Neuron (in vitro differentiated cells): Measurements from ENCODE around the gene PCSK6.
"Not testable (repeated sequence)": the region's sequence is repeated elsewhere in the genome, so short reads cannot be mapped to it uniquely, and the experiment has no call there.

Experiments
- H2AFZ ChIP-seq: one replicate; pipeline ENCODE4 v1.6.1; 2013; ENCODE audit warnings: low read depth, mild to moderate bottlenecking, inconsistent platforms, low read length, moderate library complexity
- H3K27me3 ChIP-seq: one replicate; pipeline ENCODE4 v1.6.1; 2013; ENCODE audit warnings: low read length; ENCODE audit not compliant: insufficient read depth
- H3K36me3 ChIP-seq: one replicate; pipeline ENCODE4 v1.6.1; 2013; ENCODE audit warnings: low read length; ENCODE audit not compliant: insufficient read depth
- H3K4me1 ChIP-seq: one replicate; pipeline ENCODE4 v1.6.1; 2013; ENCODE audit warnings: low read length; ENCODE audit not compliant: insufficient read depth
- H3K4me3 ChIP-seq: 2 replicates; pipeline ENCODE4 v1.5.1; 2013; ENCODE audit warnings: mild to moderate bottlenecking, low read length, moderate library complexity
- H3K9me3 ChIP-seq: one replicate; pipeline ENCODE4 v1.6.1; 2013; ENCODE audit warnings: low read length

Gene PCSK6

DNA sequence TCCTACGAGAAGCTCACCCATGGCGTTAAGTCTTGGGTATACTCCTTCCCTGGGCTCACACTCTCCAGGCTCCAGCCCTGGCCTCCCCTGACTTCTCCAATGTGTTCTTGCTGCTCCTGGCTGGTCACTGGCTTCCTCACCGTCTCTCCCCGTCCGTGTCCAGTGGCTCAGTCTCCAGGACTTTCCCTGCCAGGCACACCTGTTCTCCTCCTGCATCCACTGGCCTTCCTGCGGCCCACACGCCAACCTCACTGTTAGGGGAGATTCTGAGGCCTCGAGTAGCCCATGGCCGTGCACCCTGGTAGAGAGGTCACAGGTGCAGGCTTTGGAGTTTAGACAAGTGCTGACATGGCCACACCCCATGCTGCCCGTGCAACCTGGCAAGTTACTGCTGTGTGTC, 102.5 kb downstream of the PCSK6 start:
- H3K27me3 ChIP-seq: no peaks in the 10 kb centered on the region
- H3K4me1 ChIP-seq: no peaks in the 10 kb centered on the region
- no peaks in the 10 kb centered on the region for H3K36me3 ChIP-seq
- no peaks in the 10 kb centered on the region for H3K9me3 ChIP-seq
- no peak overlapping the region for H3K4me3 ChIP-seq
- H2AFZ ChIP-seq: no peak overlapping the region

DNA sequence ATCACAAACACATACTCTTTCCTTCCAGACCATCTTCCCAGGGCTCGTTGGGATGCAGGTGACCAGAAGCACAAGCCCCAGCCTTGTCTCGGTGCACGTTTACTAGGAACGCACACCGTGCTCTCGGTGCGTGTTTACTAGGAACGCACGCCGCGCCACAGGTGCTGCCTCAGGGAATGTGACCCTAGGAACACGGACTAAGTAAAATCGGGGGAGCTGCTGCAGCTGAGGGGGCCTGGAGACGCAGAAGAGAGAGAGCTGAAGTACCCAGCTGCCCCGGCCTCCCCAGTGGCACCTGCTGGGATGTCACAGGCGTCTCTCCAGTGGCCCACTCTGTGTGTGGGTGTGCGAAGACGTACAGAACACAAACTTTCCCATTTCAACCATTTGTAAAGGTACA, 103.5 kb downstream of the PCSK6 start:
- H3K27me3 ChIP-seq: no peaks in the 10 kb centered on the region
- no peak overlapping the region for H2AFZ ChIP-seq
- no peak overlapping the region for H3K4me3 ChIP-seq
- H3K9me3 ChIP-seq: no peaks in the 10 kb centered on the region
- H3K4me1 ChIP-seq: no peaks in the 10 kb centered on the region
- H3K36me3 ChIP-seq: no peaks in the 10 kb centered on the region

DNA sequence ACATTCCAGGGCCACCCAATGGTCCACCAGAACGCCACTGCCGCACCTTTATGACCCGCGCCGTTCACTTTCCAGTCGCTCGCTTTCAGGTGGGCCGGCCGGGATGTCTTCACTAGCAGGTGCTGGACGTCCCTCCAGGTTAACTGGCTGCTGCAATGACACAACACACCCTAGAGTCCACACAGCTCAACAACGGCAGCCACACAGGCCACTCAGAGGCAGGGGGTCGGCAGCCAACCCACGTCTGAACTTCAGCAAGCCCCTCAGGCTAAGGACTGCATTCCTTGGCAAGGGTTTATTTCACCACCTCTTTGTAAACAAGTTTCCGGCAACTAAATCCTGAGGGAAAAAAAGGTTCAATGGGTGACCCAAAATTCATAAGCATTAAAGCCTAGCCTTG, 105.2 kb downstream of the PCSK6 start:
- Histone ChIP-seq H3K9me3 (no peaks in the 10 kb centered on the region), H3K4me1 (no peaks in the 10 kb centered on the region), H2AFZ (no peak overlapping the region), H3K27me3 (no peaks in the 10 kb centered on the region), H3K36me3 (no peaks in the 10 kb centered on the region), H3K4me3 (no peak overlapping the region)

DNA sequence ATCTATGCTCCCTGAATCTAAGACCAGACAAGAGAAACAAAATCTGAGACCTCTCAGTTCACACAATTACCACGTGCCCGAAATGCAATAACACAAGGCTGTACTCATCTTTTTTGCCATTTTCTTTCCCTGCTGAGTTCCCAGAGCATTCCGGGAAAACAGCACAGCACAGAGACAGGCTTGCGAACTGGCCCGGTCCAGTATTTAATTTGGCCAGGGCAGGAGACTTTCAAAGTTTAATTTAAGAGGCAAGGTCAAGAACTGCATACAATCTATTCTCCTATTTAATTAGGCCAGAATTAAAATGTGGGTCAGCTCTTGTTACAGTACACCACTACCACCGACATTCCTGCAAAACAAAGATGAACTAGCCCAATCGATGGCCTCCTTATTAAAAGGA, 107.0 kb downstream of the PCSK6 start:
- H3K27me3 ChIP-seq: no peaks in the 10 kb centered on the region
- no peak overlapping the region for H2AFZ ChIP-seq
- H3K4me3 ChIP-seq: no peak overlapping the region

DNA sequence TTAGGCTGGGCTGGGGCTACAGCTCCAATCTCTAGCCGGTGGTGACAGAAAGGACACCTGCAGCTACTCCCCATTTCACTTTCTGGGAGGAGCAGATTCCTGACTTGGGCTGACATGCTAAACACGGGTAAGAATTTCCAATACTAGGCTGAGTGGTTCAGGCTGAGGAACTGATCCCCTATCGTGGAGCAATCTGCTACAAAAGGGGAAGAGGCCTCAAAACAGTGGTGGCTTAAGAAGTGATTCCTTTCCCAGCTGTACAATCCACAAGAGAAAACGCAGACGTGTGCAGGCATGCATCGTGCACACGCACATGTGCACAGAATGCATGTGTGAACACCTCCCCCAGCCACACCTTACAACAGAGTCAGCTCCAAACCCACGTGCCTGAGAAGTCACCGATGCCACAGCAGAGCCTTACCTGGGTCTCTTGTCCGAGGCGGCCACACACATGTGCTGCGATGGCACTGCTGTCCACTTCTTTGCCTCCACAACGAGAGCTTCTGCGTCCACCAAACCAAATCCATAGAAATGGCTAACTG, 107.8 kb downstream of the PCSK6 start:
- Histone ChIP-seq H2AFZ (no peak overlapping the region), H3K9me3 (no peaks in the 10 kb centered on the region), H3K4me1 (no peaks in the 10 kb centered on the region), H3K27me3 (no peaks in the 10 kb centered on the region), H3K4me3 (no peak overlapping the region), H3K36me3 (no peaks in the 10 kb centered on the region)

More for the DNA sequence above, 107.0 kb downstream of the PCSK6 start:
- Histone ChIP-seq H3K9me3 (no peaks in the 10 kb centered on the region), H3K4me1 (no peaks in the 10 kb centered on the region), H3K36me3 (no peaks in the 10 kb centered on the region)

DNA sequence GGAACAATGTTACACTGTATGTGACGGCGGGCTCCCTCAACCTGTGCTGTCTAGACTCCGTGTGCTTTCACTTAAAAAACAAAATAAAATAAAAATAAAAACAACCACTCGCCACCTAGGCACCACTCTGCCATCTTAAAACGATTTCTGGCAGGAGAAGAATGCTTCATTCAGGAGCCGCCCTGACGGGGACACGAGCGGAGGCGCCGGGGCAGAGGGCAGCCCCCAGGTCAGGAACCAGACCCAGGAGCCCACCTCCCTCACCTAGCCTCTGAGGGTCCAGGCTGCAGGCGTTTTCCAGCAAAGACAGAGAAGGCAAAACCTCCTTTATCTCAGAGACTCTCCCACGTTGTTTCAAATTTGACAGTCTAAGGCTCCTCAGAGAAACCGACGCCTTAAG, 109.4 kb downstream of the PCSK6 start:
- H3K27me3 ChIP-seq: no peaks in the 10 kb centered on the region
- H2AFZ ChIP-seq: no peak overlapping the region
- H3K4me3 ChIP-seq: no peak overlapping the region
- H3K4me1 ChIP-seq: no peaks in the 10 kb centered on the region
- H3K9me3 ChIP-seq: no peaks in the 10 kb centered on the region
- H3K36me3 ChIP-seq: no peaks in the 10 kb centered on the region

DNA sequence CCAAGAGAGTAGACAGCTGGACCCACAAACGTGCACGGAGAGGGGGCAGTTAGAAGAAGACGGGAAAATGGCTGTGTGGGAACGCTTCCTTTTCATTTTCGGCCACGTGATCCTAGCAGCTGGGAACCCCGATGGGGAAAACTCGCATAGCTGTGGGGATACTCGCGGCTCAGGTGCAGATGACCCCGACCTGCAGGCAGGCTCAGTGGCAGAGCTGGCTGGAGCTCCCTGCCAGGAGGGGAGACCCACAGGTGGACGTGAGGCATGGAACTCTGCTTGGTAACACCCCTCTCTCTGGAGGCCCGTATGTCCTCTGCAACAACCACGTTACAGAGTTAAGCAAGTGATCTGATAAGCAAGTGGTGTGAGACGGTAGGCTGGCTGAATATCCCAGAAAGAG, 109.9 kb downstream of the PCSK6 start:
- Histone ChIP-seq H3K36me3 (no peaks in the 10 kb centered on the region), H2AFZ (no peak overlapping the region), H3K27me3 (no peaks in the 10 kb centered on the region), H3K9me3 (no peaks in the 10 kb centered on the region), H3K4me3 (no peak overlapping the region), H3K4me1 (no peaks in the 10 kb centered on the region)

DNA sequence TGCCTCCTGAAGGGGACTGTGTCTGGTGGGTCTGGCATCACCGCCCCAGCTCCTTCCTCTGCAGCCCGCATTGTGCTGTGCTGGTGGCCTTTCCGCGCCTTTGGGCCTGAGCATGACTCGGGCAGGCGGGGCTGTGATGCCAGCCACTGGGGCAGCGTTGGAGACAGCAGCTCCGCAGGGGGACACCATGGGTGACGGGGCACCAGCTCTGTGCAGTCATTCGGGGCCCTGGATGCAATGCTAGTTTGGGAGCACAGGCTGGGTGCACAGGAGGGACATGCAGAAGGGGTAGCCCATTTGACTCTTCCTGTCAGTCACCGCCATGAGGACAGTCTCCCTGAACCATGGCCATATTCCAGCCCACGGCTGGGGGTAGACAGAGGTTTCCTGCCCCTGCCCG, 110.6 kb downstream of the PCSK6 start:
- H3K36me3 ChIP-seq: no peaks in the 10 kb centered on the region
- no peak overlapping the region for H2AFZ ChIP-seq
- no peaks in the 10 kb centered on the region for H3K27me3 ChIP-seq
- no peaks in the 10 kb centered on the region for H3K4me1 ChIP-seq
- H3K4me3 ChIP-seq: no peak overlapping the region
- no peaks in the 10 kb centered on the region for H3K9me3 ChIP-seq

DNA sequence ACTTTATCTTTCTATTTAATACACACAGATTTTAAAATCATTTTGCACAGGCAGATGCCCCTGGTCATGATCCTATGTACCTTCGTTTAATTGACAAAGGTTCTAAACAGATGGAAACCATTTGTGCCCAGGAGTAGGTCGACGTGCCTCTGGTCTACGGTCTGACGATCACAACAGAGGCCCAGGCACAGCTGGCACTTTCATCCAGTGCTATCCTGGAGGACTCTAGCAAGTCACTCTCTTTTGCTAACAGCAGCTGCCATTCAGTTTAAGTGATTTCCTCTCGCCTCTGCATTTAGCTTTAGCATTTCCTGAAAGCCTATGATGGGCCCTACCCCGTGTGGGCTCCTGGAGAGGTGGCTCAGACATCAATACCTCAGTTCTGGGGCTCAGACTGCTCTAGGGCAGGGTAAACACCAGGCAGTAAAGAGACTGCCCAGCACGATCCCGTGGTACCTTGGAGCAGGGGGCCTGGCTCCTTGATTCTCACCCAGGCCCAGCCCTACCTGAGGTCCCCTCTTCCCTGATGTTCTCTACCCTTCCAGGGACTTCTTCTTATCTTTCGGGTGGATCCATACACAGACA, 111.2 kb downstream of the PCSK6 start:
- Histone ChIP-seq H3K27me3 (no peaks in the 10 kb centered on the region), H3K36me3 (no peaks in the 10 kb centered on the region), H3K4me1 (no peaks in the 10 kb centered on the region), H3K4me3 (no peak overlapping the region), H3K9me3 (no peaks in the 10 kb centered on the region), H2AFZ (no peak overlapping the region)

DNA sequence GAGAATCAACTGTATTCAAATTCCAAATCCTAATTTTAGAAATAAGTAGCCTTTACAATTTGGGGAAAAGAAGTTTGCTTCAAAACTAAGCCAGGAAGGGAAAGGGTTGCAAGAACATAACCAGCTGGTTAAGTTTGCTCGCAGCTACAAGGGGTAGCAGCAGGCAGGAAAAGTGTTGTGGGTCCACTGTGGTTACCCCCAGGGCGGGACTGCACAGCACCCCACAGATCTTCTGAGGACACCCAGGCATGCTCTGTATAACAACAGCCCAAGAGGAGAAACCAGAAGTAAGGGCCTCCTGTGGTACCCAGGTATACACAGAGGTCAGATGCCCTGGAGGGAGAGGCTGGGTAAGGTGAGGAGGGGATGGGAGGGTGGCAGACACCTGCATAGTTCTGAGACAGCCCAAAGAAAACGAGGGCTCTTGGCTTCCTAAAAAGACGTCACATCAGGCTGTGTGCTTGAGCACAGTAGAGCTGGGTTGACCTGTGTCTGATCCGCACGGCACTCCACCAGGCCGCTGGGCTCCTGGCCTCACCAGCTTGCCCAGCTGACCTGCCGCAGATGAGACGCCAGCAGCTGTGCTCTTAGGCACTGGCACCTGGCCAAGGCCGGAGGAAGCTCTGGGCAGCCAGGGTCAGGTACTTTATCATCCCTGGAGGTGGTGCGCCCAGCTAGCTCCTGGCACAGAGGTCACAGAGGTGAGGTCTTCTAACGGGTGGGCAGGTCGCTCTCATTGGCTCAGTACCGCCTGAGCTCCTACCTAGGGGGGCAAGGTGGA, 112.7 kb downstream of the PCSK6 start:
- no peaks in the 10 kb centered on the region for H3K27me3 ChIP-seq
- no peak overlapping the region for H2AFZ ChIP-seq
- H3K9me3 ChIP-seq: no peaks in the 10 kb centered on the region
- H3K36me3 ChIP-seq: no peaks in the 10 kb centered on the region
- H3K4me1 ChIP-seq: no peaks in the 10 kb centered on the region
- H3K4me3 ChIP-seq: no peak overlapping the region

DNA sequence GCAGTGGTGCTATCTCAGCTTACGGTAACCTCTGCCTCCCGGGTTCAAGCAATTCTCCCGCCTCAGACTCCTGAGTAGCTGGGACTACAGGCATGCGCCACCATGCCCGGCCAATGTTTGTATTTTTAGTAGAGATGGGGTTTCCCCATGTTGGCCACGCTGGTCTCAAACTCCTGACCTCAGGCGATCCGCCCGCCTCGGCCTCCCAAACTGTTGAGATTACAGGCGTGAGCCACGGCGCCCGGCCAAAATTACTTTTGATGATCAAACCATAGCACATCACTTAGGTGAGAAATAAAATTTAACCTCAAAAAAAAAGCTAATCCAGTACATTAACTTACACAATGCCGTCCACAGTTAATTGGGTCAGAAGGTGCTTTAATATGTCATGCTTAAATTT, 114.5 kb downstream of the PCSK6 start:
- not testable (repeated sequence) for H3K4me3 ChIP-seq, H3K9me3 ChIP-seq, H2AFZ ChIP-seq, H3K4me1 ChIP-seq, H3K27me3 ChIP-seq, H3K36me3 ChIP-seq

DNA sequence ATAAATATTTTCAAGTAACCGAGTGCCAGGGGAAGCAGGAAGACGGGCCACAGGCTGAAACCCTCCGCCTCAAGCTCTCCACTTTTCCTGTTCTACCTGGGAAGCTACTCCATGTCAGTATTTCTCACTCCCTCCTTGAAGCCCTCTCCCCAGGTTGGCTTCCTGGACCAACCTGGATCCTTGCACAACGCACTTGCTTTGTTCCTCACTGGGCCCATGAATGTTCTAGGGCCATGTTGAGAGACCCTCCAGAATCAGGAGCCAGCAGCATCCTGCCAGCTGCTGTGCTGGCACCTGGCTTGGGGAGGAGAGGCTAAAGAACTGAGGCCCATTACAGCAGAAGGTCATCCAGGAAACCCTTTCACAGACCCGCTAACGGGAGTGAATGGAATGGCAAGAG, 115.2 kb downstream of the PCSK6 start:
- no peaks in the 10 kb centered on the region for H3K9me3 ChIP-seq
- no peaks in the 10 kb centered on the region for H3K27me3 ChIP-seq
- H3K36me3 ChIP-seq: no peaks in the 10 kb centered on the region
- no peak overlapping the region for H2AFZ ChIP-seq
- no peak overlapping the region for H3K4me3 ChIP-seq
- H3K4me1 ChIP-seq: no peaks in the 10 kb centered on the region

DNA sequence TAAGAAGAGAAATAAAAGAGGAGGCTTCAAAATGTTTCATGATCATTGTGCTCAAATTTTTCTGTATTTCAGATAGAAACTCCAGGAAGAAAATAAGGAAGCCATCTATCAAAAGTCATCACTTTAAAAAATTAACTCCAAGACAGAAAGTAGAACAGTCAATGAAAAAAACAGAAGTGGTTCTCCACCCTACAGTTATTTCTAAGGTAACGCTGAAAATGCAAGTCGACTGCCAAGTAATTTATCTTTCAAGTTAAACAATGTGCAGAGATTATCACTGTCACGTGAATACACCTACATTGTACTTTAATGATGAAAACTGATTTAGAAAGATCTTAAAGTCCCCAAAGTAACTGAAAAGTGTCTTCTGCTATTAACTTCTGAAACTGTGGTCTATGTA, 115.9 kb downstream of the PCSK6 start:
- Histone ChIP-seq H3K9me3 (no peaks in the 10 kb centered on the region), H3K36me3 (no peaks in the 10 kb centered on the region), H3K27me3 (no peaks in the 10 kb centered on the region), H3K4me3 (no peak overlapping the region), H2AFZ (no peak overlapping the region), H3K4me1 (no peaks in the 10 kb centered on the region)
